Suppressor macrophage treated with lipopolysaccharide for 4 hours (primary cell): Measurements from ENCODE around the gene RMDN2.
"Not testable (repeated sequence)": the region's sequence is repeated elsewhere in the genome, so short reads cannot be mapped to it uniquely, and the experiment has no call there.

Experiments
- DNase-seq: peaks from one replicate; pipeline ENCODE4 v3.0.0-alpha.2; 2020

The RMDN2 gene

GRCh38 chr2:37898448-37898847 is 26.6 kb upstream of the RMDN2 start:
- no peak for DNase-seq

DNA sequence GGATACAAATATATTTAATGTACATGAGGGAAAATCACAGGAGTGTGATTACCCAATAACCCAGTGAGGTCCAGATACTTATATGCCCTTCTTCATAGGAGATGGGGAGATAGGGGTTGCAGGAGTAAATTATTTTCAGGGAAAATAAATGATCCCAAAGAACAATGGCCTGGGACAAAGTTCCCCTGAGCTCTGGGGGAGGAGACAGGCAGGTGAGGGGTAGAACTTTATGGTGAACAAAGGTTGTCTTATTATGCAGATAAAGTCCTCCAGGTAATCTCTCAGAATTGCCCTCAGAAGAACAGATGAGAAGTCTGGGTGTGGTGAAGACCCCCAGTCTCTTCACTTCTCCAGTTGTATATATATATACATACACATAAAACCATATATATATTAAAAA is 22.1 kb upstream of the RMDN2 start:
- no peak for DNase-seq

DNA sequence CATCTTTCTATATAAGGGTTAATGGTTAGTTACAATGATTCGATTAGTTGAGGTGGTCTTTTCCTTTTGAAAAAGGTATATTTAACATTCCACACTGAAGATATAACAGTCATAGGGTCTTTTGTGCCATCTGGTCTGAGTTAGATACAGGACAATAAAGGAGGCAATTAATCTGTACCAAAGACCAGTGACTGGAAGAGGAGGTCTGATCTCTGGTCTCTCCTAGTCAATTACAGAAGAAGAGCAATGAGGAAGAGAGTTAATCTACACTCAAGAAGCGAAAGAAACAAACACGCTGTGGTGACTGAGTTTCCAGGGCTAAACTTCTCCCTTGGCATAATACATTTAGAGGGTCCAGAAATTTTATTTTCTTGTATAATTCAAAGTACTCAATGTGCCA is 20.7 kb upstream of the RMDN2 start:
- DNase-seq, result no peak

DNA sequence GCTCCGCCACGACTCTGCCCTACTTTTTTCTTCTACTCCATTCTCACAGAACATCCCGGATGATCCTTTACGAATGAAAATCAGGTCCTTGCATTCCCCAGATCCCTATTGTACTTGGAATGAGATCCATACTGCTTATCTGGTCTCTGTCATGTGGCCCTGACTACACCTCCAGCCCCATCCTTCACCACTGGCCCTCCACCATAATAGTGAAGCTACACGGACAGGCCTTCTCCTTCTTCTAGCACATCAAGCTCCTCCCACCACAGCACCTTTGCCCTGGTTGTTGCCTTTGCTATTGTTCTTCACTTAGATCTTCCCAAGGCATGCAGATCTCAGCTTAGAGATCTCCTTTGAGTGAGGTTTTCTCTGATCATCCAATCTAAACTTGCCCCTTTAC is 20.1 kb upstream of the RMDN2 start:
- no peak for DNase-seq

GRCh38 chr2:37906131-37906530 is 19.0 kb upstream of the RMDN2 start:
- DNase-seq, result no peak

DNA sequence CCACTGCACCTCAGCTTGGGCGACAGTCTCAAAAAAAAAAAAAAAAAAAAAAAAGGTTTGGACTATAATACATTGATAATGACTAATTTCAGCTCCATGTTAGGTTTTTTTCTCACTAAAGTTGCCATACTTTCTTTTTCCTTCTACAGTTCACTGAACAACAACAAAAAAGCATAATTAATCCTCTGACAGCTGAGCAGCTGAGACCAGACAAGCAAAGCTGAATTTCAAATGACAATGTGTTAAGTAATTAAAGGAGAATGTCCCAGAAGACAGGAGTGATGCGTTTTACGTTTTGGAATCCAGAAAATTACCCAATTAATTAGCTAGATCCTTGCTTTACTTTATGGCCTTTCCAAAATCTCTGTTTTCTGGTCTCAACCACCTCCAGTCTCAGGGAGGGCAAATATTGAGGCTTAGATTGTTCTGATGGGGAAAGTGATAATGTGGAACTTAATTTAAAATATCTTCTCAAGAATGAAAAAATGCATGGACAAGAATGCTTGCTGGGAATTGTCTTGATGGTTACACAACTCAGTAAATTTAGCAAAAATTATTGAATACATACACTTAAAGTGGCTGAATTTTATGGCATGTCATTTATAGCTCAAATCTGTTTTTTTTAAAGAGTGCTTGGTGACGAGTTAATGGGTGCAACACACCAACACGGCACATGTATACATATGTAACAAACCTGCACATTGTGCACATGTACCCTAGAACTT is 17.4 kb upstream of the RMDN2 start:
- DNase-seq, result no peak

GRCh38 chr2:37911296-37911873 is 13.7 kb upstream of the RMDN2 start:
- peak; percentile 25 for DNase-seq

DNA sequence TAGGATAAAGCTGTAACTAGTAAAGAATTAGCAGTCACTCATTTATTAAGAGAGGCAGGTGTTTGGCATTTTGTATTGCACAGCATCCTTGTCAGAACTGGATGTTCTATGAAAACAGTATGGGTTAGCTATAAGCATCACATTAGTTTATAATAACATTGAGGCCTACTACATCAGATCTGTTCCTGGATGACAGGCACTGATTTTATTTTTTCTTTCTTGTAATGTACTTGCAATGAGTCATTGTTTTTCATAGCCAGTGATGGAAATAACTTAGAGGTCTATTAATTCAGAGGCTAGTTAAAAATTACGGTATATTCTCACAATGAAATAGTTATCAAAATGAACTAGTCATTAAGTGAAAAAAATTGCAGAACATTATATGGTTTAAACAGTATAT is 13.0 kb upstream of the RMDN2 start:
- no peak for DNase-seq

DNA sequence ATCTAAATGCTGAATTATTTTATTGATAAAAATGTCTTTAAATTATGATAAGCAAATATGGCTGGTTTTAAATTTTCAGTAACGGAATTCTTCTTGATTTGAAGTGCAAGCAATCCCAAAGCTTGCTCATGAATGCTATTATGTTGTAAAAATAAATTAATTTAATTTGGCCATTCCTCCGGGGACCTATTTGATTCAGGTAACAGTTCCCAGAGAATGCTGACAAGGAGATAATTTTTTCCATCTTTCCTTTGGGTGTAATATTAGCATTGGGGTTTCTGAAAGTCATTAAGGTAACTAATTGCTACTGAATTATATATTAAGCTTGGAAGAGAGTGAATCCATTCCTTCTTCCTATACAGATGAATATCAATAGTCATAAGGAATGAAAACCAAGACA is 12.5 kb upstream of the RMDN2 start:
- DNase-seq, result no peak

GRCh38 chr2:37914340-37914739 is 10.7 kb upstream of the RMDN2 start:
- no peak for DNase-seq

GRCh38 chr2:37915773-37916172 is 9.3 kb upstream of the RMDN2 start:
- DNase-seq, result no peak

DNA sequence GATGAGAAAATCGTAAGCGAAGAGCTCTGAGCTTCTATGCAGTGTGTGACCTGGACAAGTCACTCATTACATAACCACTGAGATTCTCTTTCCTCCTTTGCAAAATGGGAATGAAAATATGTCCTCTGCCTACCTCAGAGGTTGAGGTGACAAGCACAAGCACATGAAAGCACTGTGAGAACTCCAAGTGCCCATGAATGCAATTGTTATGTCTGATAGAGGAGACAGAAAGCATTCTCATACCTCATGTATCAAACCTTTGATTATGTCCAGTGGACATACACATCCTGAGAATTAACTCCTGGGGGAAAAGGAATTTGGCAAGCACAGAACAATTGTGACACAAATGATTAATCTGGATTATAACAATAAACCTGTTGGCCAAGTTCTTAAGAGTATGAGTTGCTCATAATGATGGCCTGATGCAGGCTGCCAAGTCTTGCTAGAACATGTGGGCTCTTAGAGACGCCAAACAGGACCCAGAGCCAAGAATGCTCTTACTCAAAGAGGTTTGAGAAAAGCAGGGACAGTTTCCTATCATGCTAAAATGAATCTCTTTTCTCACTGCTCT is 8.5 kb upstream of the RMDN2 start:
- no peak for DNase-seq

DNA sequence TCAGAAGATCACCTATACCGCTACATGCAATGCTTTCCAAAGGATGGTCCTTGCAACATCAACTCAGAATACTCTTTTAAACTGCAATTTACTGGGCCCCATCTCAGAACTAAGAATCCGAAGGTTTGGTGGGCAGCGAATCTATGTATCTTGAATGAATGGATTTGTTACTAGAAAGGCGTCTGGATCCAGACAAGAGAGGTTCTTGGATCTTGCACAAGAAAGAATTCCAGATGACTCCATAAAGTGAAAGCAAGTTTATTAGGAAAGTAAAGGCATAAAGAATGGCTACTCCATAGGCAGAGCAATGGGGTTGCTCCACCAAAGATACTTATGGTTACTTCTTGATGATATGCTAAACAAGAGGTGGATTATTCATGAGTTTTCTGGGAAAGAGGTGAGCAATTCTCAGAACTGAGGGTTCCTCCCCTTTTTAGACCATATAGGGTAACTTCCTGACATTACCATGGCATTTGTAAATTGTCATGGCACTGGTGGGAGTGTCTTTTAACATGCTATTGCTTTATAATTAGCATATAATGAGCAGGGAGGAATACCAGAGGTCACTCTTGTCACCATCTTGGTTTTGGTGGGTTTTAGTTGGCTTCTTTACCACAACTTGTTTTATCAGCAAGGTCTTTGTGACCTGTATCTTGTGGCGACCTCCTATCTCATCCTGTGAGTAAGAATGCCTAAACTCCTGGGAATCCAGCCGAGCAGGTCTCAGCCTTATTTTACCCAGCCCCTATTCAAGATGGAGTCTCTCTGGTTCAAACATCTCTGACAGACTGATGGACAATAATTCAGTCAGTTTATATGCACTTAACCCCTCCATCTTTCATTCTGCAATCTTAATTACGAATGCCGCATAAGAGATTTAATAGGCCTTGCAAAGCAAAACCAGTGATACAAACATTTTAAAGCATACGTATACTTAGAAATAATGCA is 7.5 kb upstream of the RMDN2 start:
- DNase-seq, result no peak

DNA sequence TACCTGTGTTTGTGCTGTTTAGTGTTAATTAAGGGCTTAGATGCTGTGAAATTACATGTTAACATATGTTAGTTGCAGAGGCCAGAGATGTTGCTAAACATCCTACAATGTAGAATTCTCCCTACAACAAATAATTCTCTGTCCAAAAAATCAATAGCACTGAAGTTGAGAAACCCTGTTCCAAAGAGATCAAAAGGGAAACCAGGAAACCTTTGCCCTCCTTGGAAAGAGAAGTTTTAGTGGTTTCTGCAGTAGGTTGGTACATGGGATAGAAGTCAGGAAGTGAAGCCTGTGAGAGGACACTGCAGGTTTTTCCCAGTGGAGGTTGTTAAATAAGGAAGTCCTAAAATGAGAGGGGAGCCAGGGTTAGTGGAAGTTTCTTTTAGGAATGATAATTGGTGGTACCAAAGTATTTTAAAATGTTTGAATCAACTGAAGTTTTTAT is 6.3 kb upstream of the RMDN2 start:
- no peak for DNase-seq

DNA sequence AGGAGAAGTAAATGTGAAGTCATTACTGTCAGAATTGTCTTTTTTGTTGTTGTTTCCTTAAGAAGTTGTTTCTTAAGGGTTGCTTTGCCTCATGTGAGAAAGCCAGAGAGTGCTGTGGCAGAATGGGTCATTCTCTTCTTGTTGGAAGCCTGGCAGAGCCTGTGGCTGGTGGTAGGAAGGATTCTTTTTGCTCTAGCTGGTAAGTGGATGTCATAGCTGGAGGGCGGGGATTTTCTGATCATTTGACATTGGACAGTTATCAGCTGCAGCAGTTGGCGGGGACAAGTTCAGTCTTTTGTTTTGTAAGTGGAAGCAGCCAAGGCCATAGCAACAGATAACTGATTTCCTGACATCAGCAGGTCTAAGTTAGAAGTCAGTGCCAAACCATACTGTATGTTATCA is 5.5 kb upstream of the RMDN2 start:
- no peak for DNase-seq

GRCh38 chr2:37920570-37920969 is 4.5 kb upstream of the RMDN2 start:
- DNase-seq, result no peak

GRCh38 chr2:37921781-37922180 is 3.3 kb upstream of the RMDN2 start:
- no peak for DNase-seq

DNA sequence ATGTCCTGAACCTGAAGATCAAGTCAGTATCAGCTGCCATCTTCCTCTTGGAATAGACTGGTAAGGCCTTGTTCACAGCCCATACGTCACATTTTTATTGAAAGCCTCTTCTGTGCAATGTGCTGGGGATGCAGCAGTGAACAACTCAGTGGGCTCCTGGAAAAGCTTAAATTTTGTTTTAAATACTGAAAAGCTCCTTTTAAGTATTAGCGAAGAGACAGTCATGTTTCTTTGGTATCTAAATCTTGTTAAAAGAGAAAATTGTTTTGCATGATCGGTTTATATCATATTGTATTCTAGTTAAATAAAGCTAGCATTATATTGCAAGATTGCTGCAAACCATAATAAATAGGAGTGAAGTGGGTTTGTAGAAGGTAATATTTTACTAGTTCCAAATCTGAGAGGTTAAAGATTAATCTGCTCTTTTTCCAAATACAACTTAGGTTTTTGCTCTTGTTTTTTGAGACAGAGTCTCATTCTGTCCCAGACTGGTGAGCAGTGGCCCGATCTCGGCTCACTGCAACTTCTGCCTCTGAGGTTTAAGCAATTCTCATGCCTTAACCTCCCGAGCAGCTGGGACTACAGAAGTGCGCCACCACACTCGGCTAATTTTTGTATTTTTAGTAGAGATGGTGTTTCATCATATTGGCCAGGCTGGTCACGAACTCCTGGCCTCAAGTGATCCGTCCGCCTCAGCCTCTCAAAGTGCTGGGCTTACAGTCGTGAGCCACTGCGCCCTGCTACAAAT is 1.6 kb upstream of the RMDN2 start:
- no peak for DNase-seq

- DNase-seq, result no peak
Measured at GRCh38 chr2:37926635-37927034, 1.5 kb downstream of the RMDN2 start.

GRCh38 chr2:37928377-37928776 is 3.3 kb downstream of the RMDN2 start:
- peak; percentile 62 for DNase-seq

- not testable (repeated sequence) for DNase-seq
Measured at GRCh38 chr2:37930392-37930791, 5.3 kb downstream of the RMDN2 start.

DNA sequence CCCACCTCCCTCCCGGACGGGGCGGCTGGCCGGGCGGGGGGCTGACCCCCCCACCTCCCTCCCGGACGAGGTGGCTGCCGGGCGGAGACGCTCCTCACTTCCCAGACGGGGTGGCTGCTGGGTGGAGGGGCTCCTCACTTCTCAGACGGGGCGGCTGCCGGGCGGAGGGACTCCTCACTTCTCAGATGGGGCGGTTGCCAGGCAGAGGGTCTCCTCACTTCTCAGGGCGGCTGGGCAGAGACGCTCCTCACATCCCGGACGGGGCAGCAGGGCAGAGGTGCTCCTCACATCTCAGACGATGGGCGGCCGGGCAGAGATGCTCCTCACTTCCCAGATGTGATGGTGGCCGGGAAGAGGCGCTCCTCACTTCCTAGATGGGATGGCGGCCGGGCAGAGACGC is 7.8 kb downstream of the RMDN2 start:
- DNase-seq, result not testable (repeated sequence)
